ENCODE results near the gene ECE1.
"Not testable (repeated sequence)": the region's sequence is repeated elsewhere in the genome, so short reads cannot be mapped to it uniquely, and the experiment has no call there.

Gene ECE1

DNA sequence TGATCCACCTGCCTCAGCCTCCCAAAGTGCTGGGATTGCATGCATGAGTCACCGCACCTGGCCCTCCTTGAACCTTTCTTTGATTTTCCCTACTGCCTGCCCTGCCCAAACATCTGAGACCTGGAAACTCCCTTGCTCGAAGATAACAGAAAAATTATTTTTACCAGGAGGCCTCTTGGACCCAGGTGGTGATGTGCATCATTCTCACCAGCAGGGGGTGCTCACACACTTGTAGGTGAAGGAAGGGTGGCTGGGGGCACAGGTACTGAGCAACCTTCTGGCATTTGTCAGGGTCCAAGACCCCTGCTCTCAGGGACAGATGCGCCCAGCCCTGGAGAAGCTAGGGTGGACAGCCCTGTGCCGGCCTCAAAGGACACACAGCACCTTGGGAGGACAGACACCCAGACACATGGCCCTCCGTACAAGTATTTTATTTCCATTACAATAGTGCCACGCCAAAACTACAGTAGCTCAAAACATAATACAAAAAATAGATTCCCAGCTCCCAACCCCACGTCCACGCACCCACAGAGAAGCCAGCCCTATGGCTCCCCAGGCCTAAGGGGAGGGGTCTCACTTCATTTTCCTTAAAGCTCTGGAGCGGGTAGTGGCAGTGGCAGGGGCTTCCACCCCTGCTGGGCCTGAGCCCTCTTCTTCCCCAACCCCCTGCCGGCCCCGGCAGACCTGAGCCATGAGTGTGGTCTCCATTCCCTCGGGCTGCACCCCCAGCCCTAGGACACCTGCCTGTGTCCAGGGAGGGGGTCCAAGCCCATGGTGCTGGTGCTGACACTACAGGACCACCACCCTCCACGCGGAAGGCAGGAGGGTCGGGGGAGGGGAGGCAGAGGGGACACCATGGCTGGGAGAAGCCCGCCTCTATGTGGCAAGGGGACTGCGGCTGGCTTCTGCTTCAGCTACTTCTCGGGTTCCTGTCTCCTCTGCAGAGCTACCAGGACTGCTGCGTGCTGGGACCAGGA is 73.1 kb downstream of the ECE1 start:
- Mint-ChIP-seq H3K27me3 (ENCODE audit: low read depth) (no peaks in the 10 kb centered on the region), H3K36me3 (ENCODE audit: low read depth) (peaks cover 4% of the 10 kb centered on the region), H3K27ac (no peak overlapping the region), H3K9me3 (no peaks in the 10 kb centered on the region), H3K4me3 (no peak overlapping the region), H3K4me1 (no peaks in the 10 kb centered on the region)
- TF ChIP-seq, protein P1, sequence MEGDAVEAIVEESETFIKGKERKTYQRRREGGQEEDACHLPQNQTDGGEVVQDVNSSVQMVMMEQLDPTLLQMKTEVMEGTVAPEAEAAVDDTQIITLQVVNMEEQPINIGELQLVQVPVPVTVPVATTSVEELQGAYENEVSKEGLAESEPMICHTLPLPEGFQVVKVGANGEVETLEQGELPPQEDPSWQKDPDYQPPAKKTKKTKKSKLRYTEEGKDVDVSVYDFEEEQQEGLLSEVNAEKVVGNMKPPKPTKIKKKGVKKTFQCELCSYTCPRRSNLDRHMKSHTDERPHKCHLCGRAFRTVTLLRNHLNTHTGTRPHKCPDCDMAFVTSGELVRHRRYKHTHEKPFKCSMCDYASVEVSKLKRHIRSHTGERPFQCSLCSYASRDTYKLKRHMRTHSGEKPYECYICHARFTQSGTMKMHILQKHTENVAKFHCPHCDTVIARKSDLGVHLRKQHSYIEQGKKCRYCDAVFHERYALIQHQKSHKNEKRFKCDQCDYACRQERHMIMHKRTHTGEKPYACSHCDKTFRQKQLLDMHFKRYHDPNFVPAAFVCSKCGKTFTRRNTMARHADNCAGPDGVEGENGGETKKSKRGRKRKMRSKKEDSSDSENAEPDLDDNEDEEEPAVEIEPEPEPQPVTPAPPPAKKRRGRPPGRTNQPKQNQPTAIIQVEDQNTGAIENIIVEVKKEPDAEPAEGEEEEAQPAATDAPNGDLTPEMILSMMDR (IDR thresholded peaks at IDR 0.05; ENCODE audit: unreplicated experiment in 3 of 3) = peak; percentile 51 to 55 (median 54)

DNA sequence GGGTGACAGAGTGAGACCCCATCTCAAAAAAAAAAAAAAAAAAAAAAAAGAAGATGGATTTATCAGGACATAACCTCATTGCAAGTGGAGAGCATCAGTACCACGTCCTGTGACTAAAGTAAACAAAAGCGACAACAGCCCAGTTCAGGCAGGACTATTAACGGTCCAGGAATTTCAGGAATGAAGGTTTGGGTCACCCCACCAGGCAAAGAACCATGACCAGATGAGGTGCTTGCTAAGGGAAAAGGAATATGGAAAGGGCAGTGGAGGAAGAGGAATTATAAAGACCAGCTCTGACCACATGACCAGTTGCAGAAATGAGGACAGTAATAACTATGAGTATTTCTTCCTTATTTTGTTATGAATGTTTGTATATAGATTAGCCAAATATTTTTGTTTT is 78.1 kb downstream of the ECE1 start:
- TF ChIP-seq, protein P1 (IDR thresholded peaks at IDR 0.05; ENCODE audit: unreplicated experiment in 3 of 3) = no peak
- Mint-ChIP-seq H3K4me3 (no peak overlapping the region), H3K36me3 (ENCODE audit: low read depth) (no peaks in the 10 kb centered on the region), H3K9me3 (no peaks in the 10 kb centered on the region), H3K4me1 (no peaks in the 10 kb centered on the region), H3K27ac (no peak overlapping the region), H3K27me3 (ENCODE audit: low read depth) (peaks cover 4% of the 10 kb centered on the region)

DNA sequence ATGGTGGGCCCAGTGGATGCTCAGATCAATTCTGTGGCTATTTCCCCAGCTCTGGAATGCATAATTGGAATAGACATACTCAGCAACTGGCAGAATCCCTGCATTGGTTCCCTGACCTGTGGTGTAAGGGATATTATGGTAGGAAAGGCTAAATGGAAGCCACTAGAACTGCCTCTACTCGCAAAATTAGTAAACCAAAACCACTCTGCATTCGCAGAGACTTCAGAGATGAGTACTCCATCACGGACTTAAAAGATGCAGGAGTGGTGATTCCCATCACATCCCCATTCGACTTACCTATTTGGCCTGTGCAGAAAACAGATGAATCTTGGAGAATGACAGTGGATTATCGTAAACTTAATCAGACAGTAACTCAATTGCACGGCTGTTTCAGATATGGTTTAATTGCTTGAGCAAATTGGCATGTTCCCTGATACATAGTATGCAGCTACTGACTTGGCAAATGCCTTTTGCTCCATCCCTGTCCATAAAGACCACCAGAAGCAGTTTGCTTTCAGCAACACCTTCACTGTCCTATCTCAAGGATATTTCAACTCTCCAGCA is 82.0 kb downstream of the ECE1 start:
- H3K4me1 Mint-ChIP-seq; H3K27ac Mint-ChIP-seq; H3K4me3 Mint-ChIP-seq; H3K27me3 Mint-ChIP-seq (ENCODE audit: low read depth); H3K9me3 Mint-ChIP-seq; H3K36me3 Mint-ChIP-seq (ENCODE audit: low read depth): not testable (repeated sequence)

DNA sequence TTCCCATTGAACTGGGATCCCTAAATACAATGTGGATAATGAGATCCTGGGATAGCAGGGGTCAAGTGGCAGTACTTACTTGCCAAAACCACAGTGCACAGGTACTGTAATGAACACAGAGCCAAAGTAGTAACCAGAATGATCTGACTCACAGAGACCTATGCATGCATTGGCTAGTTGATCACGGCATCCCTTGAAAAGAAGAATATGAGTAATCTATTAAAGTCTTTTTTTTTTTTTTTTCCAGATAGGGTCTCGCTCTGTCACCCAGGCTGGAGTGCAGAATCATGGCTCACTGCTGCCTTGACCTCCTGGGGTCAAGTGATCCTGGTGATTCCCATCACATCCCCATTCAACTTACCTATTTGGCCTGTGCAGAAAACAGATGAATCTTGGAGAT is 84.1 kb downstream of the ECE1 start:
- no peaks in the 10 kb centered on the region for H3K36me3 Mint-ChIP-seq (ENCODE audit: low read depth)
- no peaks in the 10 kb centered on the region for H3K9me3 Mint-ChIP-seq
- H3K4me1 Mint-ChIP-seq = no peaks in the 10 kb centered on the region
- TF ChIP-seq, protein P1 (IDR thresholded peaks at IDR 0.05; ENCODE audit: unreplicated experiment in 3 of 3) = no peak
- H3K4me3 Mint-ChIP-seq = no peak overlapping the region
- H3K27ac Mint-ChIP-seq = no peak overlapping the region
- peaks cover 4% of the 10 kb centered on the region for H3K27me3 Mint-ChIP-seq (ENCODE audit: low read depth)

DNA sequence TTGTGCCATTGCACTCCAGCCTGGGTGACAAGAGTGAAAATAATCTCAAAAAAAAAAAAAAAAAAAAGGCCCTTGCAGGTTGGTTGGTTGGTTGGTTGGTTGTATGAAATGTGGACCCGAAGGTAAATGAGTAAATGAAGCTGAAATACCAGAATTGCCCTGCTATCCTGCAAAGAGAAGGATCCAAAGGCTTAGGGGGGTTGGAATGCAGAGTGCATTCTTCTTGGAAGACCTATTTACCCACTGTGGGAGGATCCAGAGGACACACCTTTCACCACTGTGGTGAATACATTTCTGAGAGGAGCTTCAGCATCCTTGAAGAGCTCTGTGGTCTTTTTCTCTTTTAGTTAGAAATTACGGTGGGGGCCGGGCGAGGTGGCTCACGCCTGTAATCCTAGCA is 84.8 kb downstream of the ECE1 start:
- no peak overlapping the region for H3K27ac Mint-ChIP-seq
- no peaks in the 10 kb centered on the region for H3K4me1 Mint-ChIP-seq
- H3K9me3 Mint-ChIP-seq = no peaks in the 10 kb centered on the region
- H3K4me3 Mint-ChIP-seq = no peak overlapping the region
- TF ChIP-seq, protein P1 (IDR thresholded peaks at IDR 0.05; ENCODE audit: unreplicated experiment in 3 of 3) = no peak
- no peaks in the 10 kb centered on the region for H3K36me3 Mint-ChIP-seq (ENCODE audit: low read depth)
- H3K27me3 Mint-ChIP-seq (ENCODE audit: low read depth) = peaks cover 2% of the 10 kb centered on the region

DNA sequence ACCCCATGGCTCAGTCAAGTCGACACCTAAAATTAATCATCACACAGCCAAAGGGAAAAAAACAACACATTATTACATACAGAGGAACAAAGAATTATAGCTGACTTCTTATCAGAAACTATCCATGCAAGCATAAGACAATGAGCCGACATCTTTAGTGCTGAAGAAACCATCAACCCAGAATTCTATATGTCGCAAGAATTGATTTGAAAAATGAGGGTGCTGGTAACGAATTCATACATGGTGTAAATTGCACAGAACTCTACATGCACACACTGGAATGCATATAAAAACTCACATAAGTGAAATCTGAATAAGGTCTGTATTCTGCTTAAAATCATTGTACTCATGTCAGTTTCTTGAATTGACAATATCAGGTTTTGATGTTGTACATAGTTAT is 88.6 kb downstream of the ECE1 start:
- H3K4me3 Mint-ChIP-seq = no peak overlapping the region

DNA sequence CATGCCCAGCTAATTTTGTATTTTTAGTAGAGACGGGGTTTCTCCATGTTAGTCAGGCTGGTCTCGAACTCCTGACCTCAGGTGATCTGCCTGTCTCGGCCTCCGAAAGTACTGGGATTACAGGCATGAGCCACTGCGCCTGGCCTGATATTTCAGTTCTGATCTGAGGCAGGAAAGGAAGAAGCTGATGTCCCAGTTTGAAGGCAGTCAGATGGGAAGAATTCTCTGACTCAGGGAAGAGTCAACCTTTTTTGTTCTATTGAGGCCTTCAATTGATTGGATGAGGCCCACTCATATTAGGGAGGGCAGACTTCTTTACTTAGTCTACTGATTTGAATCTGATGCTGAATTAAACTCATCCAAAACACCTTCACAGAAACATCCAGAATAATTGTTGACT is 89.0 kb downstream of the ECE1 start:
- H3K27ac Mint-ChIP-seq; H3K27me3 Mint-ChIP-seq (ENCODE audit: low read depth); H3K9me3 Mint-ChIP-seq; H3K4me3 Mint-ChIP-seq; H3K4me1 Mint-ChIP-seq; H3K36me3 Mint-ChIP-seq (ENCODE audit: low read depth): not testable (repeated sequence)

More for the DNA sequence above, 88.6 kb downstream of the ECE1 start:
- Mint-ChIP-seq H3K27me3 (ENCODE audit: low read depth) (peaks cover 6% of the 10 kb centered on the region), H3K4me1 (no peaks in the 10 kb centered on the region), H3K9me3 (no peaks in the 10 kb centered on the region), H3K27ac (no peak overlapping the region), H3K36me3 (ENCODE audit: low read depth) (no peaks in the 10 kb centered on the region)
- TF ChIP-seq, protein P1 (IDR thresholded peaks at IDR 0.05; ENCODE audit: unreplicated experiment in 3 of 3) = no peak

Measured in nephron (organoid).